SH-SY5Y (cell line): Measurements from ENCODE around the gene PANK3.

Source experiments
- GATA2 ChIP-seq: IDR thresholded peaks from 2 replicates; pipeline ENCODE4 v1.6.1; 2011; ENCODE audit warnings: mild to moderate bottlenecking, low read depth, low read length
- GATA3 ChIP-seq: IDR thresholded peaks from 2 replicates; pipeline ENCODE4 v1.6.1; 2011; ENCODE audit warnings: low read depth, mild to moderate bottlenecking, low read length, moderate library complexity

PANK3 gene

DNA sequence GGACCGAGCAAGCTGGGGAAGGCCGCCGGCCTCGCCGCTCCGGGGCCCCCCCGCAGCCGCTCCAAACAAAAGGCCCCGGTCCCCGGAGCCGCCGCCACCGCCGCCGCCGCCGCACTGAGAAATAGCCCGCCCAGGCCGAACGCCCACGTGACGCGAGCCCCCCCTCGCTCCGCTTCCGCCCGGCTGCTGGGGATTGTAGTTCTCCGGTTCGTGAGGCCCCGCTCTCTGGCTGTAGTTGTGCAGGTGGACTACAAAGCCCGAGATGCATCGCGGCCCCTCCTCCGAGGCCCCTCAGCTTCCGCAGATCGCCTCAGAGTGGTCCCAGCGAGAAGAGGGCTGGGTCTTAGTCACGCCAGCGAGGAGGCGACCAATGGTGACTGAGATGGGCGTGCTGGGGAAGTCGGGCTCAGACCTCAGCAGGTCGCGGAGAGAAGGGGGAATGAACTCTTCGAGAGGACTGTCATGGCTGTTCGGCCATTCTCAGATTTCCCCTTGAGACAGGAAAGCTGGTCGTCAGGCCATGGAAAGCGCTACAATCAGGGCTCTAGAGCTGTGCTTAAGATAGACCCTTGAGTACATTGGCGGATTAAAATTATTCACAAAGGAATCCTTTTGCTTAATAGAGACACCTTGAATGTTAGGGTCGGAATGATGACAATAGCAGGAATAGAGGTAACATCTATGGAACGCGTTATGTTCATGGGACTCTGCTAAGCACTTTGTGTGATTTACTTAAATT lies 489 bp upstream of the PANK3 start:
- TF ChIP-seq GATA3 (no peak), GATA2 (no peak)

DNA sequence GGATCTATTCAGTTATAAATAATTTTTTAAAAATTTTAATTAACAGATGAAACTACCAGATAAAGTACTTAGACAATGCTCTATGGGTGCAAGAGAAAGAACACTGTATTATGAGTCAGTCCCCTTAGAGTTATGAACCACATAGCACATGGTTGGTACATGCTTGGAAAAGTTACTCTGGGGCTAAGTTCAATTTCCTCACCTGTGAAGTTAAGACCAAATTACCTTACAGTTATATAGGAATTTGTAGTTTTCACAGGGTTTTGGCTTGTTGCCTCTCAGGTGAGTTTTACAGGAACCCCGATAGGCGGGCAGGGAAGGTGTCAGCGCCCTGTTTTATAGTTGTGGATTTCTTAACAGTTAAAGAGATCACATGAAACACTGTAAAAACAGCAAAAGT lies 1.2 kb downstream of the PANK3 start:
- TF ChIP-seq GATA3 (no peak), GATA2 (no peak)

DNA sequence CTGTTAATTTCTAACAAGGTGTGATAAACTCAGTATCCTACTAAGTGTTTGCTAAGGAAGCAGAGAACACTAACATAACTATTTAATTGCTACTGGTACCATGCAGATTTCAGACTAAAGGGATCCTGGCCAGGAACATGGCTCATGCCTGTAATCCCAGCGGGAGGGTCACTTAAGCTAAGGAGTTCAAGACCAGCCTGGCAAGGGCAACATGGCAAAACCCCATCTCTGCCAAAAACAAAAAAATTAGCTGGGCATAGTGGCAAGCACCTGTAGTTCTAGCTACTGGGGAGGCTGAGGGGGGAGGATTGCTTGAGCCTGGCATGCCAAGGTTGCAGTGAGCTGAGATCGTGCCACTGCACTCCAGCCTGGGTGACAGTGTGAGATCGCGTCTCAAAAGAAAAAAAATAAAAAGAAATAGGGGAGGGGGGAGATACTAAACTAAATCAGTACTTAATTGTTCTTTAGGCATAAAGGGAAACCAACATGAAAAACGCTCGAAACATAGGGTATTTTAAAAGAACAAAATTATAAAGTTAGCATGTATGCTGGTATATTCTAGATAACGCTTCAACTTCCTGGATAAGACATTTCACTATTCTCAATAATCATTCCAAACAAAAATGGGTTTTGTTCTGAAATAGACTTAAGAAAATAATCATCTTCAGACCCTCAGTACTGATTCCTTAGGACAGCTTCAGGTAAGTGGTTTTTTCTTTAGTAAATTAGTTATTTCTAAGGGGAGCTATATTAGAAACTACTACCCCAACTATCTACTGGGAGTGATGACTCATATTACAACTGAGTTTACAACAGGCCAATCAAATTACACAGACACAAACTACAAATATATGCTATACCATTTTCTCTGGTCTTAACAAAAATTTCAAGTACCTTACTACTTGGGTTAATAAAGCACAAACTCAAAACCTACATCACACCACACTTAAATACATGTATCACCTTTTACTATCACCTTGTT lies 3.5 kb downstream of the PANK3 start:
- no peak for TF ChIP-seq GATA2
- no peak for TF ChIP-seq GATA3

DNA sequence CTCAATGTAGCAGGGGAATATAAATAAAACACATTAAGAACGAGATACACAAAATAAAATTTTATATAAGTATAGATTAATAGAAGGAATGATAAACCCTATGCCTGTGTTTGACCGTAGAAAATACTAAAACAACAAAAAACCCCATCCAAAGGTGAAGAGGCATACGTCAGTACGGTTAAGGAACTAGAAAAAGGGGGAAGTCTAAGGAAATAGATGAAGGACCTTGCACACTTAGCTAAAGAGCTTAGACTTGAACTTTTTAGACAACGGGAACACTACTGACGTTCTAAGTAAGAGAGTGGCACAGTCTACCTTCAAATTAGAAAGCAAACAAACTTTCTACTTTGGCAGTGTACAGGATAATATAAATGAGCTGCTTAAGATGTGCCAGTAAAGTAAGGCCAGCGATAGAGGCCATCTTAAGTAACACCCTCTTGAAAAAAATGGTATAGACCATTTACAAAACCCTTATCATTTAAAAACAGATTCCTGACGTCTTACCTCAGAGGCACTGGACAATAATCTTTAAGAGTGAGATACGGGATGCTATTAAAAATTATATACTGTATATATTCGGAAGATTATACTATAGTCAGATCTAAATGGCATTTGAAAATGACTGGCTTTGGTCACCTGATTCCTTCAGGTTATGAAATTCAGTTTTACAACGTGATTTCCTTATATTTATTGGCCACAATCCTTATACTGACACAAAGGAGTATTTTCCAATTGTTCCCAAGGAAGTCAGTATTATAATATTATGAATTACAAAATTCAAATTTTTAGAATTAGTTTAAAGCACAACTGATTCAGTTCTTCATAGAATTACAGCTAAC lies 8.5 kb downstream of the PANK3 start:
- no peak for TF ChIP-seq GATA2
- TF ChIP-seq GATA3, result no peak

DNA sequence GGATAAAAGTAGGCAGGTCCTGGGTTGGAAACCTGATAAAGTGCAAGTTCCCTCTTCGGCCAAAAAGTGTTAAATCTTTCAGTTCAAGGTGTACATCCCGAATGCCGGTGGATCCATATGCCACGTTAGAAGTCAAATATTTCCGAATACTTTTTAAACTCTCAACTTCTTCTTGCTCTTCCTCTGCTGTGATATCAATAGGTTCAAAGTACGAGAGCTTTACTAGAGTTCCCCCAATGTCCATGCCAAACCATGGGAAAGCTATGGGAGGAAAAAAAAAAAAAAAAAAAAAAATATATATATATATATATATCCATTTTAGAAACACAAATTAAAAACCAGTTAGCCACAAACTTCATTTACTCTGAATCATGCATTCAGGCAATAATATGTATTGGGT lies 10.4 kb downstream of the PANK3 start:
- no peak for TF ChIP-seq GATA2
- TF ChIP-seq GATA3, result no peak

DNA sequence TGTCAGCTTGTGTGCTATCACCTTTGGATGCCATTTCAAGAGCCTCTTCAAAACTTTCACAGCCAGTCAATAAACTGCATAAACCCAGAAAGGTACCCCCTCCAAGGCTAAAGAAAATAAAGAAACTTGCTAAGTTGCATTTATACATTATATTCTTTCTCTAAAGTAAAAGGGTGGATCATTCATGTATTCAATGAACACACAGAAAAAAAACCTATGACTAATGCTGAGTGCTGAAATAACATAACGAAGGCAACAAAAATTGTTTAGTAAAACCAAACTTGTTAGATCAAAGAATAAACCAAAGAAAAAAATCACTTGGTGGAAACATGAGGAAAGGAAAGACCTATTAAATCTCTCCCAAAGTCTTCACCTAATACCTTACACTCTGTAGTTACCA lies 15.2 kb downstream of the PANK3 start:
- TF ChIP-seq GATA3 (no peak), GATA2 (no peak)

DNA sequence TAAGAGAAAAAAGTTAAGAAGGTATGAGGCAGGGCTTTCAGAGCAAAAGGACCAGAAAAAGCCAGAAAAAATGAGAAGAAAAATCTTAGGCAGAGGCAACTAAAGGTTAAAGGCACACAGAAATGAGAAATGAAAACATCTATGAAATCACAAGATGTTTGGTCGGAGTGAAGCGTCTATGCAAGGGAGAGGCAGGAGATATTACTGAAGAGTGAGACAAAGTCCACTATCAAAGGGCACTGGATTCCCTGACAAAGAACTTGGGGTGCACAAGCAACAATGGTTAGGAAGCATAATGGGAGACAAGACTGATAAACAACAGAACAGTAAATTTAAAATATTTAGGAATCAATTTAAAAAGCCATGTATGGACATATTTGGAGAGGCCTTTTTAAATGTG lies 16.9 kb downstream of the PANK3 start:
- TF ChIP-seq GATA3 (no peak), GATA2 (no peak)

DNA sequence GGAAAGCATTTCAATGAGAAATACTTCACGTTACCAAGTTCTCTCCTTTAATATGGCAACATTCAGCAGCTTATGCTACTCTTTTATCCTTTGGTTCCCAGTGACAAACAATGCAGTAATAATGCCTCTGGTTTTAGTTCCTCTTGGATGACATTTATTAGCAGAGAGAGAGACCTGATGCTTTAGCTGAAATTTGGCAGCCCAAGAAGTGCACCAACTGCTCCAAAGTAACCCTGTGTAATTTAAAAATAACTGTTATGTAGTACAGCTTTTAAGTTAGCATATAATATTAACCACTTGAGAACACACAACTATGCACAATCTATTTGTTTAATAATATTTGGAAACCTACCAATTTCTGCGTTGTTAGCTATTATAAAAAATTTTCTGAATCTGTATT lies 21.8 kb downstream of the PANK3 start:
- no peak for TF ChIP-seq GATA2

DNA sequence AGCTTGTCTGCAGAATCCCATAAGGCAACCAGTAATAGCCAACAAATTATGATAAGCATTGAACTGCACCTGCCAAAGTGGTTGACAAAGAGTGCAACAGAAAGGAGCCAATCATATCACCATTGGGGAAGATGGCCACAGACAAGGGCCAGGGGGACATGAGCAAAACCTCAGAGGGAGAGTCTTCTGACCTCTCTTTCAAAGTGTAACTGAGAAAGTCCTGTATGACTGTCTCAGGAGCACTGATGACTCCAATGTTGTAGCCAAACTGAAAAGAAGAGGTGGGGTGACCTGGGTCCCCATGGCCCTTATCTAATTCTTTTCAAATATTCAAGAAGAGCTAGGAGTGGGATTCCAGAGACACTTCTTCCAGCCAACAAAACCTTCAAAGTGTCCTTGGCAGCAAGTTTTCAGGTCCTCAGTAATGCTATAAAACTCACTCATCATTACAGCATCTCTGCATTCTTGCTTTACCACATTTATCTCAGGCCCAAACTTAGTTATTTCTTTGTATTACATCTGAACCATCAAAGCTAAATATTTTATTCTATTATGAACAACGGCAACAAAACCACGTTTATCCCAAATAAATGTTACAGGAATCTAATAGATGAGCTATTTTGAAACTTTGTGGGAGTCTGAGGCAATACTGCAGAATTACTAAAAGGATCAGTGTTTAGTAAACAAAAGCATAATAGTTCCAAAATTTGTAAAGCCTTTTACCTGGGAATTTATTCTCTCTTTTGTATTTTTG lies 25.6 kb downstream of the PANK3 start:
- TF ChIP-seq GATA3 (no peak), GATA2 (no peak)

DNA sequence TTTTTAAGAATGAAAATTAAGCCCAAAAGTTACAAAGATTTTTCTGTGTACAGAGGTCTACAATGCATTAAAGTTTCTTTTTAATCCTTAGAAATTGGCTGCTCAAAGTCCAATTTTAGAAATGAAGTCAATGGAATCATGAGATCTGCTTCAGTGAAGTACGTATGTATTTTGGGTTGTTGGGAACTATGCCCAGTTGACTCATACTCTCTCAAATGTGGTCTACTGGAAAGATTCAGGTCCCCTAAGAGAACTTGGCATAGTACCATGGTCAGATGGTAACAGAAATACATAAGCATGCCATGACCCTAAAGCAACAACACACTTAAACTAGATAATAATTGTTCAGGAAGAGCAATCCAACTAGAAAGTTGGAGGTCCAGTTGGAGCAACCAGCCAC lies 27.0 kb downstream of the PANK3 start:
- TF ChIP-seq GATA3 (no peak), GATA2 (no peak)

DNA sequence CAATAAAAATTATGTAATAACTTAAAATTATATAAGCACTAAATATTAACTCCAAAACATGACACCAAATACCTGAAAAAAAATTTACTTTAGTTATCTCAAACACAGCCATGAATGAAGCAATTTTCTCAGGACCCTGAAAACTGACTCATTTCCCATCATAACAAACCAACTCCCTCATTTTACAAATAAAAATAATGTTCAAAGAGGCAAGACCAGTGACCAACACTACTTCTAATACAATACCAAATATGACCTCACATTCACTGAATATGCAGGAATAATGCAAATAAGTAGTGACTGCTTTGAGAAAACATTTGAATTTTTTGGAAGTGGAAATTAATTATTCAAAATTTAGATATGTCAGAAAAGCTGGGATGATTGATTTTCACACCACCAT lies 28.5 kb downstream of the PANK3 start:
- TF ChIP-seq GATA2, result no peak
- TF ChIP-seq GATA3, result no peak

DNA sequence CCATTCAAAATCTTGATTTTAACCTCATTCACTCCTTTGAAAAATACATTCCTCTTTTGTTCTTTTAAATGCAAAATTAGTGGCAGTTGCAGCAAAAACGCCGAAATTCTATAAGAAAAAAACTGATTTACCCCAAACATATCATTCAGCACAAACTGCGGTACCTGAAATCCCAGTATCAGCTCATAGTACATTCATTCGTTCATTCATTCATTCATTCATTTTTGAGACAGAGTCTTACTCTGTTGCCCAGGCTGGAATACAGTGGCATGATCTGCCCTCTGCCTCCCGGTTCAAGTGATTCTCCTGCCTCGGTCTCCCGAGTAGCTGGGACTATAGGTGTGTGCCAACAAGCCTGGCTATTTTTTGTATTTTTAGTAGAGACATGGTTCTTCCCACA lies 29.6 kb downstream of the PANK3 start:
- TF ChIP-seq GATA2, result no peak
- no peak for TF ChIP-seq GATA3

DNA sequence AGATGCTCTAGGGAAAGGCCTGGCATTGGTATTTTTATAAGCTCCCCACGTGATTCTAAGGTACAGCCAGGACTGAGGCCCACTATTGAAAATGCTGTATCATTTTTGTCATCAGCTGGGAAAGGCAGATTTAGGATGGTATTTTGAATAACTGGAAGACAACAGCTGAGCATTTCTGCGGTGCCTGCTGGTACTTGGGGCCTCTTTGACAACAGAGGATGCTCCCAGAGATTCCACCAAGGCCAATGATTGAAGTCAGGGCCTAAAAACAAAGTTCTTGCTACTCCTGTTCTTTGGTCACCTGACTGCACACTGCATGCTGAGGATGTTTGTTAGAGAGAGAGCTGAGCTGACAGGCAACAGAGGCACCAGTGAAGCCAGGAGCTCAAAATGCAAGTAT lies 42.0 kb downstream of the PANK3 start:
- TF ChIP-seq GATA3, result no peak
- TF ChIP-seq GATA2, result no peak
